ENCODE measurements around the gene RBL1.
"Not testable (repeated sequence)": the region's sequence is repeated elsewhere in the genome, so short reads cannot be mapped to it uniquely, and the experiment has no call there.

The RBL1 gene

GRCh38 chr20:37095599-37096414 is at the start of gene RBL1:
Gene RBL1 (minus strand): TSS chr20:37095997. CDS start chr20:37095928, 69 bp downstream.
- peak; percentile 70 for DNase-seq (ENCODE audit: low read depth)

GRCh38 chr20:37144856-37145404 is 49.1 kb upstream of the RBL1 start:
- no peak for DNase-seq (ENCODE audit: low read depth)

- no peak for DNase-seq (ENCODE audit: low read depth)
Observed at GRCh38 chr20:37142708-37143107, 46.9 kb upstream of the RBL1 start.

- no peak for DNase-seq (ENCODE audit: low read depth)
Observed at GRCh38 chr20:37137547-37137946, 41.8 kb upstream of the RBL1 start.

GRCh38 chr20:37133952-37134351 is 38.2 kb upstream of the RBL1 start:
- DNase-seq (ENCODE audit: low read depth), result no peak

GRCh38 chr20:37131486-37131885 is 35.7 kb upstream of the RBL1 start:
- DNase-seq (ENCODE audit: low read depth), result no peak

- DNase-seq (ENCODE audit: low read depth), result no peak
Observed at GRCh38 chr20:37128803-37129202, 33.0 kb upstream of the RBL1 start.

- DNase-seq (ENCODE audit: low read depth), result not testable (repeated sequence)
Observed at GRCh38 chr20:37126290-37126689, 30.5 kb upstream of the RBL1 start.

GRCh38 chr20:37123441-37123840 is 27.6 kb upstream of the RBL1 start:
- no peak for DNase-seq (ENCODE audit: low read depth)

- DNase-seq (ENCODE audit: low read depth), result no peak
Observed at GRCh38 chr20:37120497-37120896, 24.7 kb upstream of the RBL1 start.

GRCh38 chr20:37119356-37120036 is 23.7 kb upstream of the RBL1 start:
- DNase-seq (ENCODE audit: low read depth), result no peak

GRCh38 chr20:37114012-37114411 is 18.2 kb upstream of the RBL1 start:
- DNase-seq (ENCODE audit: low read depth), result no peak

GRCh38 chr20:37111926-37112455 is 16.2 kb upstream of the RBL1 start:
- DNase-seq (ENCODE audit: low read depth), result no peak

GRCh38 chr20:37108676-37109075 is 12.9 kb upstream of the RBL1 start:
- no peak for DNase-seq (ENCODE audit: low read depth)

- DNase-seq (ENCODE audit: low read depth), result no peak
Observed at GRCh38 chr20:37102571-37102970, 6.8 kb upstream of the RBL1 start.

GRCh38 chr20:37096415-37097041 is 731 bp upstream of the RBL1 start:
- DNase-seq (ENCODE audit: low read depth), result no peak

- no peak for DNase-seq (ENCODE audit: low read depth)
Observed at GRCh38 chr20:37095108-37095598, 644 bp downstream of the RBL1 start.

GRCh38 chr20:37090407-37090806 is 5.4 kb downstream of the RBL1 start:
- no peak for DNase-seq (ENCODE audit: low read depth)

- no peak for DNase-seq (ENCODE audit: low read depth)
Observed at GRCh38 chr20:37081717-37082289, 14.0 kb downstream of the RBL1 start.

- DNase-seq (ENCODE audit: low read depth), result no peak
Observed at GRCh38 chr20:37077009-37077408, 18.8 kb downstream of the RBL1 start.

GRCh38 chr20:37075932-37076685 is 19.7 kb downstream of the RBL1 start:
- no peak for DNase-seq (ENCODE audit: low read depth)

Measured in stimulated activated CD8-positive, alpha-beta memory T cell treated with anti-CD3 and anti-CD28 coated beads, Interleukin-7, amount 100 ng/mL, for 24 hours (primary cell).